ENCODE results near the gene PTPA.
"Not testable (repeated sequence)": the region's sequence is repeated elsewhere in the genome, so short reads cannot be mapped to it uniquely, and the experiment has no call there.

Gene PTPA

GRCh38 chr9:129178568-129179382 is 67.6 kb downstream of the PTPA start:
- DNase-seq = peak; percentile 74 to 81 (median 81)

GRCh38 chr9:129181246-129181645 is 70.0 kb downstream of the PTPA start:
- no peak for DNase-seq

GRCh38 chr9:129182122-129182521 is 70.9 kb downstream of the PTPA start:
- DNase-seq = no peak

GRCh38 chr9:129182625-129183494 is 71.6 kb downstream of the PTPA start:
- DNase-seq = no peak

GRCh38 chr9:129183495-129184218 is 72.4 kb downstream of the PTPA start:
- no peak for DNase-seq

- DNase-seq = no peak
Observed at GRCh38 chr9:129184219-129184524, 73.0 kb downstream of the PTPA start.

GRCh38 chr9:129184596-129185122 is 73.4 kb downstream of the PTPA start:
- DNase-seq = no peak

- DNase-seq = no peak
Observed at GRCh38 chr9:129185402-129185801, 74.2 kb downstream of the PTPA start.

- no peak for DNase-seq
Observed at GRCh38 chr9:129185991-129186390, 74.8 kb downstream of the PTPA start.

GRCh38 chr9:129187042-129187441 is 75.8 kb downstream of the PTPA start:
- no peak for DNase-seq

GRCh38 chr9:129189971-129190370 is 78.8 kb downstream of the PTPA start:
- DNase-seq = not testable (repeated sequence)

GRCh38 chr9:129191234-129191633 is 80.0 kb downstream of the PTPA start:
- DNase-seq = no peak

- DNase-seq = peak in 1 of 3 experiments; percentile 42
Observed at GRCh38 chr9:129193655-129194054, 82.4 kb downstream of the PTPA start.

GRCh38 chr9:129194221-129194620 is 83.0 kb downstream of the PTPA start:
- no peak for DNase-seq

- DNase-seq = no peak
Observed at GRCh38 chr9:129195606-129196005, 84.4 kb downstream of the PTPA start.

- DNase-seq = not testable (repeated sequence)
Observed at GRCh38 chr9:129197045-129197444, 85.8 kb downstream of the PTPA start.

- no peak for DNase-seq
Observed at GRCh38 chr9:129197978-129198318, 86.7 kb downstream of the PTPA start.
